NCI-H2029 (cell line): ENCODE results near the gene LONP1.

Experiments used
- DNase-seq: peaks from one replicate; lab custom pipeline; 2025; lab: John Stamatoyannopoulos, UW

The LONP1 gene

GRCh38 chr19:5679289-5680083 lies 40.5 kb downstream of the LONP1 start:
- no peak for DNase-seq

DNA sequence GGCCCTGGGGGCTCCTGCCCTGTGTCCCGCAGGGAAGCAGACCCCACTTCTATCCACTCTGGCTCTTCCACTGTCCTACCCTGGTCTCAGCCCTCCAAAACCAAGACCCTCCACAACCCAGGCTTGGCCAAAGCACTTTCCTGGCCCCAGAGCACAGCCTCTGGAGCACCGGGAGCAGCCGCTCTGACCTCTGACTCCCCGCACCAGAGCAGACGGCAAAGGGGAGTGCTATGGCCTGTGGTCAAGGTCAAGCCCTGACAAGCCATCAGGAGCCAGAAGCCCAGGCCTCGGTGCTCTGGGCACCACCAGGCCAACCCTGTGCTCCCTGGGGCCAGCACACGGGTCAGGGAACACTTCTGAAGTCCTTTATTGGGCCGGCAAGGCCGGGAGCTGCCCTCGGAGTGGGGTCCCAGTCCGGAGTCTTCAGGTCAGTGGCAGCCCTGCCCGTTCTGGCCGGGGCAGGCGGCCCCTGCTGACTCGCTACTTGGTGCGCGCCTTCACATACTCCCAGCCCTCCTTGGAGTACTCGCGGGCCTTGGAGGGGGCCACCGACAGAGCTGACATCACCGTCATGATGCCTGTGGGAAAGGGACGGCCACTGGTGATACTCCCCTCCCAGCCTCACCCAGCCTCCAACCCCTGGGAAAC lies 41.8 kb downstream of the LONP1 start:
- no peak for DNase-seq

GRCh38 chr19:5677580-5677979 lies 42.4 kb downstream of the LONP1 start:
- no peak for DNase-seq

DNA sequence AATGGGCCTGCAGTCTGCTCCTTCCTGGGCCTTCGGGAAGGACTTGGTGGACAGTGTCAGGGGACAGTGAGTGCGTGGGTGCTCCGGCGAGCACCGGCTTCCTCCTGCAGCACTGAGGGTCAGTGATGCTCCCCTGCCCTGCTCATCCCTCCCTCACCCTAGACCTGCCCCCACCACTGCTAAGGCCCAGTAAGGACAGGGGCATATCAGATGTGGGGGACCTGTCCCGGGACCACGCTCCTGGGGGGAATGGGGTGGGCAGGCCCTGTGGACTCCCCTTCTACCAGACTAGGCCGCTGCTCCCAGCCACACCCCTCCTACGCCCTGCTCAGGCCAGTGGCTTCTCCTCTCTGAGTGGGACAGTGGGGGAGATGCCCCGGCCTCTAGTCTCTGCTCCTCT lies 42.8 kb downstream of the LONP1 start:
- no peak for DNase-seq

DNA sequence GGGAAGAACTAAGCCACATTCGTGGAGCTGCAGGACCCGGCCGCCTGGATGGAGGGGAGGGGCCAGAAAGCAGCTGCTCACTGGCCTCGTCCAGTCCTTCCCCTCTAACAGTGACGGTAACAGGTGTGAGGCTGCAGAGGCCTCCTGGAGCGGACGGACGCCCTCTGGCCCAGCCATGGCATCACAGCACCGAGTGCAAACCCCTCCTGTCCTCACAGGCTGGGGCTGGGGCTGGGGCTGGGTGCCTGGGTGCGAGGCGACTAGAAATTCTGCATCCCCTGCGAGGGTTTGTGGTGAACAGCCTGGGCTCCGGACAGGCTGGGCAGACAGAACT lies 43.2 kb downstream of the LONP1 start:
- no peak for DNase-seq

GRCh38 chr19:5676105-5676771 lies 43.7 kb downstream of the LONP1 start:
- no peak for DNase-seq

DNA sequence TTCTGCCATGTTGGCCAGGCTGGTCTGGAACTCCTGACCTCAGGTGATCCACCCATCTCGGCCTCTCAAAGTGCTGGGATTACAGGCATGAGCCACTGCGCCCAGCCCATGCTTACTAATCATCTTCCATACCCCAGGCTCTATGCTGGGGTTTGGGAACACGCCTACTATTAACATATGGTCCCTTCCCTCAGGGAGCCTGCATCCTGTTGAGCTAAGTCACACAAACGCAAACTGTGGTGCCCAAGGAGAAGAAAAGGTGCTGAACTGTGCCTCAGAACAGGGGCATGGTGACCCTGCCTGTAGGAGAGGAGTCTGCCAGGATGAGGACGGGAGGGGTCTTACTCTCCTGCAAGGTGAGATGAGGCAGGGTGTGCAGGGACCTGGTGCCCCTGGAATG lies 45.2 kb downstream of the LONP1 start:
- no peak for DNase-seq

GRCh38 chr19:5673752-5674151 lies 46.2 kb downstream of the LONP1 start:
- no peak for DNase-seq

DNA sequence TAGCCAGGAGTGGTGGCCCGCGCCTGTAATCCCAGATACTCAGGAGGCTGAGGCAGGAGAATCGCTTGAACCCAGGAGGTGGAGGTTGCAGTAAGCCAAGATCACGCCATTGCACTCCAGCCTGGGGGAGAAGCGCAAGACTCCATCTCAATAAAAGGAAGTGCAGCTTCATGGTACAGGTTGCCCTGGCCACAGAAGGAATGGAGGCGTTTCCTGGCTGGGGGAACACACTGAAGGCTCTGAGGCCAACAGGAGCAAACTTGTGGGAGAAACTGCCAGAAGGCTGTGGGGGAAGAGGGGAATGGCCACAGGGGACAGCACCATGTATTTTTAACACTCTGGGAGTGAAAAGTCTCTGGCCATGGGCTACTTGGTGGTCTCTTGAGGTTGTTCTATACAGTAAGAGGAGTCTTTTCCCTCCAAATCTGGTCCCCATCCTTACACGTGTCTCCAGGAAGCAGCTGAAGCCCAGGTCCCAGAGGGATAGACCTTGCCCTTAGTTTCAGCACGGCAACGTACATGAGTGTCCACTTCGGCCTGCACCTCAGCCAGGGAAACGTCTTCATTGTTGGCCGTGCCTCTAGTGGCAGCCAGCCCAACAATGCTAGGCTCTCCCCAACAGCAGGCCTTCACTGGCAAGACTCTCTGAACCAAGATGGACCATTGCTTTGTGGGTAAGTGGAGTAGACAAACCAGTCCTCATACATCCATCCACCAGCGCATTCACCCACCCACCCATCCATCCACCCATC lies 47.1 kb downstream of the LONP1 start:
- DNase-seq: no peak

DNA sequence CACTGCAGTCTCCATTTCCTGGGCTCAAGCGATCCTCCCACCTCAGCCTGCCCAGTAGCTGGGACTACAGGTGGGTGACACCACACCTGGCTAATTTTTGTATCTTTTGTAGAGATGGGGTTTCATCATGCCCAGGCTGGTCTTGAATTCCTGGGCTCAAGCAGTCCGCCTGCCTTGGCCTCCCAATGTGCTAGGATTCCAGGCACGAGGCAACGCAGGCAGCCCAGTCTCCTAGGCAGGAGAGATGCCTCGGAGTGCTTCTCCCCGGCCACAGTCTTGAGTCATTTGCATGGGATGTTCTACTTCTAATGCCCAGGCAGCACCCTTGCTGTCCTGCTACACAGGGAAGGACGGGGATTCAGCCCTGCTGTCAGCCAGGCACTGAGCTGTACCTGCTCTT lies 48.3 kb downstream of the LONP1 start:
- no peak for DNase-seq

- no peak for DNase-seq
Observed at GRCh38 chr19:5669212-5669611, 50.7 kb downstream of the LONP1 start.

DNA sequence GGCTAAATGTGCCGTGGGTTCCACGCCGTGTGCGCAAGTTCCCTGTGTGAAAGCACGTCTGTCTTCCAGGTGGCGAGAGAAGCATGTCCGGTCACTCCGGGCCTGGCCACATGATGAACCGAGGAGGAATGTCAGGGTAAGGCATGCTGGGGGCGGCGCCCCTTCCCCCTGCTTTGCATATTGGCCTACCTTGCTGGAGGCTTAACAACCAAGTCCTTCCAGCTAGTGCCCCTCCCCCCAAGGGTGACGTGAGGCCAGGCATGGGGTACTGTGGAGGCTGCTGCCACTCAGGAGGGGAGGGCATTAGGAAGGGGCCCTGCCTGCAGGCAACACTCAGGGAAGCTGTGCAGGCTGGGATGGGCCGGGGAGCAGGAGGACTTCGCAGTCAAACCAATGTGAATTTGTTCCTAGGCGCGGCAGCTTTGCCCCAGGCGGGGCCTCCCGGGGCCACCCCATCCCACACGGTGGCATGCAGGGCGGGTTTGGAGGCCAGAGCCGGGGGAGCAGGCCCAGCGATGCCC lies 52.1 kb downstream of the LONP1 start:
- no peak for DNase-seq

GRCh38 chr19:5666921-5667610 lies 52.9 kb downstream of the LONP1 start:
- no peak for DNase-seq

- no peak for DNase-seq
Observed at GRCh38 chr19:5665781-5666513, 54.0 kb downstream of the LONP1 start.

- no peak for DNase-seq
Observed at GRCh38 chr19:5664515-5664914, 55.4 kb downstream of the LONP1 start.

DNA sequence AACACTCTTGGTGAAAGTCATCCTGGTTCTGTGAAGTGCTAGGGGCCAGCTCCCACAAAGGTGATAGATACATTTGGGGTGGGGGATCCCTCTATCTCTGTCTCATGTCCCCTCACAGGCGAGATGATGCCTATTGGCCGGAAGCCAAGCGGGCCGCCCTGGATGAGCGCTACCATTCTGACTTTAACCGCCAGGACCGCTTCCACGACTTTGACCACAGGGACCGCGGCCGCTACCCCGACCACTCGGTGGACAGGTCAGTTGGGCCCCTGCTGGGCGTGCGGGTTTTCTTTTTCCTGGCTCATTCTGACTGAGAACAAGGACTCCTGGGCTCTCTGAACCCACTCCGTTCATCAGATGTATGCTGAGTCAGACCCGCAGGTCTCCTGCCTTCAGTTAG lies 56.0 kb downstream of the LONP1 start:
- no peak for DNase-seq

DNA sequence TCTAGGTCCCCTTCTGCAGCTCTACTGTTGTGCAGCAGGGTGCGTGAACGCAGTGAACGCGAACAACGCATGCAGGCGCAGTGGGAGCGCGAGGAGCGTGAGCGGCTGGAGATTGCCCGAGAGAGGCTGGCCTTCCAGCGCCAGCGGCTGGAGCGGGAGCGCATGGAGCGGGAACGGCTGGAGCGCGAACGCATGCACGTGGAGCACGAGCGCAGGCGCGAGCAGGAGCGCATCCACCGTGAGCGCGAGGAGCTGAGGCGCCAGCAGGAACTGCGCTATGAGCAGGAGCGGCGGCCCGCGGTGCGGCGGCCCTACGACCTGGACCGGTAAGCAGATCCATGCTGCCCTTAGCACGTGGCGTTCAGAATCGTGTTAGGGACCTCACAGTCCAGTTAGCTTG lies 58.5 kb downstream of the LONP1 start:
- DNase-seq: no peak

GRCh38 chr19:5655412-5655811 lies 64.5 kb downstream of the LONP1 start:
- no peak for DNase-seq

- DNase-seq: no peak
Observed at GRCh38 chr19:5654931-5655330, 65.0 kb downstream of the LONP1 start.

DNA sequence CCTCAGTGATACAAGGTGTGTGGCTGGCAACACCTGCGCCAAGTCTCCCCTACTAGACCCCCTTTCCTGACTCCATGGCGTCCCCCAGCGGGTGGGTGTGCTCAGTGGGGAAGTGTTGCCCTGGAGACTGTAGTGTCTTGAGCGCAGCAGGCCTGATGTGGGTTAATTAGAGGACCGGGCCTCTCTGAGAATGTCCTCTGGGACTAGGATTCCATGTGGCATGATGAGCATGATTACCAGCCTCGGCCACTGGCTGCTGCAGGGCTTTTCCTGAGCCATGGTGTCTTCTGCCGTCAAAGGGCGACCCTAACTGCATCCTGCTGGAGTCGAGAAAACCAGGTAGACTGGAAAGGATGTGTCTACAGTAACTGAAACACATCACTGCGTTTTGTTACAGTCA lies 67.7 kb downstream of the LONP1 start:
- DNase-seq: no peak

DNA sequence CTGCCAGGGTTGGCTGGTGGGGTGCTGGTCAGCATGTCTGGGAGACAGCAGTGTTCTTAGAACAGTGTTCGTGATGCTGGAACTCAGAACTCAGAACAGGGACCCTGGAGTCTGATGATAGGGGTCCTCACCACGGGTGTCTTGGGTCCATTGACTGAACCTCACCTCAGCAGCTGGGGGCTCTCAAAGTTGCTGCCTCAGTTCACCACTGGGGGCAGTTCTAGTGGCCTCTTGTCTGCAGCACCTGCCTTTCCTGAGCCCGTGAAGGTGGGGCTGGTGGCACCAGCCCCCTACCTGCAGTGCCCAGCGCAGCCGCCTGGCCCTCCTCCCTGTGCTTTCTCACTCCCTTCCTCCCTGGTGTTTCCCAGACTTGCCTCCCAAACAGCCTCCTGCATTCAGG lies 68.6 kb downstream of the LONP1 start:
- DNase-seq: no peak
